G401.6 (cell line): ENCODE data around the gene TEKT1.
"Not testable (repeated sequence)": the region's sequence is repeated elsewhere in the genome, so short reads cannot be mapped to it uniquely, and the experiment has no call there.

ENCODE experiments used
- FAIRE-seq: peaks from 2 replicates; lab custom pipeline; 2012; peaks lifted over from hg19 to GRCh38; lab: Jason Lieb, UNC

The TEKT1 gene

GRCh38 chr17:6815775-6816174 is 15.8 kb downstream of the TEKT1 start:
- no peak for FAIRE-seq

DNA sequence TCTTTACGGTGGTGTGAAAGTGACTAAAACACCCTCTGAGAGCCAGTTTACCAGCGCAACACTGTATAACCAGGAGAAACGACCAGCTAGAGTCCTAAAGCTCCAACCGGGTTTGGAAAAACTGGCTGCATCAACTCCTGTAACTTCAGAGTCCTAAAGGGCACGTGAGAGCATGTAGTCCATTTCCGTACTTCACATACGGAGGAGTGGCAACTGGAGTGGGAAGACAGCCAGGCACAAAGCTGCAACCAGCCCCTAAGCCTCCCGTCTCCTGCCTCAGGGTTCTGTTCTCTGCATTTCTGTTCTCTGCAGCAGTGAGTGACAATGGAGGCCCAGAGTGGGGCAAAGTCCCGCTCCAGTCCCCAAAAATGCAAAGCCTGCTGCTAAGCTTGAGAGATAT is 19.2 kb downstream of the TEKT1 start:
- FAIRE-seq: no peak

DNA sequence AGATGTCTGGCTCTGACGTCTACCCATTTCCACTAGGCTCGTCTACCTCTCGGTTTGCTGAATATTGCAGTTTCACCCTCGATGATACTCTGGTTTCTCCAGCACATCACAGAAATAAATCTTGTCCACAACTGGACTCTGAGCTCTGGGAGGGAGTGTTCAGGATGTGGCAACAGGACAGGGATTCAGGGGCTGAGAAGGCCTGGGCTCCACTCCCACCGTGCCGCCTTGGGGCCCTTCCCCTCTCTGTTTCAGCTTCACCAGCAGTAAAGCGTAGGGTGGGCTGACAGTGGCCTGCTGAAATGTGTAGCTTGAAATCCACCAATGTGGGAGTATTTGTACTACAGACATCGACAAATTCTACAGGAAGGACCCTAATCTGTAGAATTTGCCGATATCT is 20.0 kb downstream of the TEKT1 start:
- FAIRE-seq: no peak

- FAIRE-seq: no peak
Measured at GRCh38 chr17:6800422-6801027, 31.0 kb downstream of the TEKT1 start.

GRCh38 chr17:6799738-6800137 is 31.8 kb downstream of the TEKT1 start:
- no peak for FAIRE-seq

- no peak for FAIRE-seq
Measured at GRCh38 chr17:6797718-6798351, 33.7 kb downstream of the TEKT1 start.

GRCh38 chr17:6796887-6797490 is 34.5 kb downstream of the TEKT1 start:
- FAIRE-seq: no peak

DNA sequence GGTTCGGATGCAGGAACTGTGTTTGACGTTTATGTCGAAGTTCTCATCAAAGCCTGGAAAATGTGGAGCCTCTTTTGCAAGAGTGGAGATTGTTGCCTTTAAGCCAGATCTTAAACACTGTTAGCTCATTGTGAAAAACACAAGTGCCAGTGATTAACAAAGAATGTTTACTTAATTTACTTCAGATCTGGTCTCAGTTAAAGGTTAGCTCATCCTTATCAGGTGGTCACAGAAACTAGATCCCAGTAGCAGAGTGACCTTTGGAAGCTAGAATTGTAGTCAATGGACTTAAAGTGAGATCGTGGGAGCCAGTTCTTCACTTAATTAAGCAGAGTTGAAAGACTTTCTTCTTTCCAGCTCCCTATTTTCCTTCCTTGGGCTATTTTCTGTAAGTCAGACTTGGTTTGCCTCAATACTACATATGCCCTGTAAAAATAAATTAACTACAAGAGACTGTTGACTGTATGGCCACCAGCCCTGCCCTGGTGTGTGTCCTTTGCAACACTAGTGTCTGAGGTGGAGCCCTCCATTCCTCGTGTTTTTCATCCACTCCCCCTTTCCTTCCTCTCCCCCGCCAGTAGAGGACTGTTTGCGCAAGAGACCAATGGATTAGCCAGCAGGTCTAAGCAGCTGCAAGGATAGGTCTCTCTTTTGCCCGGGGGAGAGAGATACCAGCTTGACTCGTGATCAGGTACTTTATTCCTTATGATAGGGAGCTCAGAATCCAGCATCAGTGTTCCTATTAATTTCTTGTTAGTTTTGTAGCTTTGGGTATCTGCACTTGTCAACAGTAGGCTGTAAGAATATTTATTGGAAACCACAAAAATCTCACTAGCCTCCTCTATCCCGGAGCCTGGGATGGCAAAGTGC is 35.3 kb downstream of the TEKT1 start:
- FAIRE-seq: no peak

GRCh38 chr17:6793748-6794493 is 37.6 kb downstream of the TEKT1 start:
- no peak for FAIRE-seq

GRCh38 chr17:6789146-6789545 is 42.4 kb downstream of the TEKT1 start:
- no peak for FAIRE-seq

- no peak for FAIRE-seq
Measured at GRCh38 chr17:6787081-6787693, 44.3 kb downstream of the TEKT1 start.

DNA sequence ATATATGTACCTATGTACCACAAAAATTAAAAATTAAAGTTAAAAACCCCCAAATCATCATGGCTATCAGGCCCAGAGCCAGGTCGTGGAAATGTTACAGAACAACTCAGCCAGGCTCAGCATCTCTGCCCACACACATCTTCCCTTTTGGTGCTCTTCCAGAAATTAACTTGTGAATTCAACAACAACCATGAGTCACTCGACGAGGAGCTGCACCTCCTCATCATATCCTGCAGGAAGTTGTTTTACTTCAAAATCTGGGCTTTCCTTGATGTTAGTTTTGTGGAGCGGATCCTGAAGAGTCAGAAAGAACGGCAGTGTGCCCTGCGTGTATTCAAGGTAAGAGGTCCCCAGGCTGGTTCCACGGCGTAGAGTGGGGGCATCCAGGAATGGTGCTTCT is 44.9 kb downstream of the TEKT1 start:
- no peak for FAIRE-seq

- no peak for FAIRE-seq
Measured at GRCh38 chr17:6782244-6782643, 49.3 kb downstream of the TEKT1 start.

- FAIRE-seq: no peak
Measured at GRCh38 chr17:6780886-6781285, 50.6 kb downstream of the TEKT1 start.

GRCh38 chr17:6780001-6780400 is 51.5 kb downstream of the TEKT1 start:
- no peak for FAIRE-seq

DNA sequence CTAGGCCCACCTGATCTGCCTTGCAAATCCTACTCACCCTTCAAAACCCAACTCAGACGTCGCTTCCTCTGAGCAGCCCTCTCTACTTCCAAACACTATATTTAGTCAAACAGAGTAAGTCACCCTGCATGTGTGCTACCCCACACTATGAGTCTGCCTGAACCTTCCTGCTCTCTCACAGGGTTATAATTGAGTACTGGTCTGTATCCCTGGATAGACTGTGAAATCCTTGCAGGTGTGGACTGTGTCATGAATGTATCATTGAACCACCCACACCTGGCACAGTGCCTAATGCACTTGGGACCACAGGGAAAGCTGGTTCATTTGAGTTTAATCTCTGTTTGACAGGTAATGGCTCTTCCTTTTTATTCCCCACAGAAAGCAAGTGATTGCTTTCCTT is 52.1 kb downstream of the TEKT1 start:
- FAIRE-seq: no peak

GRCh38 chr17:6775871-6776405 is 55.6 kb downstream of the TEKT1 start, which contains the start of gene FBXO39:
Gene FBXO39, plus strand, starts transcription at chr17:6776215. Its CDS starts 3,654 bp downstream, at chr17:6779869.
- no peak for FAIRE-seq

DNA sequence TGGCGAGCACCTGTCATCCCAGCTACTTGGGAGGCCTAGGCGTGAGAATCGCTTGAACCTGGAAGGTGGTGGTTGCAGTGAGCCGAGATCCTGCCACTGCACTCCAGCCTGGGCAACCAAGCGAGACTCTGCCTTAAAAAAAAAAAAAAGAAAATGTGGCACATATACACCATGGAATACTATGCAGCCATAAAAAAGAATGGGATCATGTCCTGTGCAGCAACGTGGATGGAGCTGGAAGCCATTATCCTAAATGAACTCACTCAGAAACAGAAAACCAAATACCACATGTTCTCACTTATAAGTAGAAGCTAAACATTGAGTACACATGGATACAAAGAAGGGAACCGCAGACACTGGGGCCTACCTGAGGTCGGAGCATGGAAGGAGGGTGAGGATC is 56.6 kb downstream of the TEKT1 start:
- FAIRE-seq: not testable (repeated sequence)

- no peak for FAIRE-seq
Measured at GRCh38 chr17:6772016-6772415, 59.5 kb downstream of the TEKT1 start.

GRCh38 chr17:6768447-6768846 is 63.1 kb downstream of the TEKT1 start:
- FAIRE-seq: no peak

DNA sequence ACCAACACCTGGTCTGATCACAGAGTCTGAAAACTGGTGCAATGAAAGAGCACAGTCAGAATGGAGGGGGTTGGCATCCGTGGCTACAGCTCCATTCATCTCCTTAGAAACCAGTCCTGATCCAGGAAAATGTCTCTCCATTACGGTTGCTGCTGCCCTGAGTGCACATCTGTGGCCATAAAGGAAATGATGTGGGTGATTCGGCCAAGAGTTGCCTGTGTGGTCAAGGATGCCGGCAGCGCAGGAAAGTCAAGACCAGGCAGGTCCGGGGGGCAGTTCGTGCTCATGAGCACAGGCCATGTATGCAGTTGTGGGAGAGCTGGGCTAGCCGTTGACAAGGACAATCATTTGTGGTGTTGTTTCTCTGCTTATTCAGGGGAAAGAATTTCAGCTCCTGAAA is 69.8 kb downstream of the TEKT1 start:
- FAIRE-seq: no peak
